ENCODE data around the gene IPO8. TPM values are rescaled to one million over a fixed set of nuclear protein-coding genes. Genes with fewer than 3 reads are reported as not detected.

The IPO8 gene
- total RNA-seq, 1 experiment from 2014 or later: 75.0 TPM

- BruUV-seq (replicated peaks): no TSS peak
- Histone ChIP-seq H3K9me2 (ENCODE audit: insufficient read depth) (no peaks in the 10 kb centered on the region), H3K4me2 (no peak overlapping the region), H3K27me3 (ENCODE audit: insufficient read depth, low read depth) (no peaks in the 10 kb centered on the region), H4K20me1 (ENCODE audit: insufficient read depth) (no peaks in the 10 kb centered on the region), H3K27ac (no peak overlapping the region), H3K9me3 (ENCODE audit: insufficient read depth, low read depth) (no peaks in the 10 kb centered on the region), H3K4me1 (replicated peaks; ENCODE audit: insufficient read depth) (no peaks in the 10 kb centered on the region), H3K79me2 (ENCODE audit: low read depth) (no peaks in the 10 kb centered on the region), H3K4me3 (no peak overlapping the region), H2AFZ (no peak overlapping the region), H3K36me3 (ENCODE audit: low read depth) (no peaks in the 10 kb centered on the region), H3F3A (ENCODE audit: insufficient read depth, low read depth) (no peaks in the 10 kb centered on the region)
- TF ChIP-seq EZH2 (IDR thresholded peaks at IDR 0.05; ENCODE audit: low read depth) (no peak), CTCF (conservative IDR thresholded peaks at IDR 0.05) (no peak)
- DNase-seq: no peak
- ChIA-PET POLR2A (ENCODE audit: unreplicated experiment) (no interaction called here), CTCF (no interaction called here)
- intact Hi-C loops (cut with micrococcal nuclease; ENCODE audit: unreplicated experiment): no loop called here
Observed at GRCh38 chr12:30701056-30701455, 5.4 kb upstream of the IPO8 start.

GRCh38 chr12:30700216-30700900 is 4.7 kb upstream of the IPO8 start:
- no peak overlapping the region for H3K27ac ChIP-seq
- no peak for TF ChIP-seq CTCF (conservative IDR thresholded peaks at IDR 0.05)
- TF ChIP-seq EZH2 (IDR thresholded peaks at IDR 0.05; ENCODE audit: low read depth): no peak
- no peaks in the 10 kb centered on the region for H3K4me1 ChIP-seq (replicated peaks; ENCODE audit: insufficient read depth)
- peaks cover 2% of the 10 kb centered on the region; the same call in 1 of the 2 replicates for H3K79me2 ChIP-seq (ENCODE audit: low read depth)
- CTCF ChIA-PET: no interaction called here
- H3K9me3 ChIP-seq (ENCODE audit: insufficient read depth, low read depth): no peaks in the 10 kb centered on the region
- H3K4me3 ChIP-seq: no peak overlapping the region
- H3K9me2 ChIP-seq (ENCODE audit: insufficient read depth): no peaks in the 10 kb centered on the region
- H4K20me1 ChIP-seq (ENCODE audit: insufficient read depth): no peaks in the 10 kb centered on the region
- no peak for DNase-seq
- no TSS peak for BruUV-seq (replicated peaks)
- H3K27me3 ChIP-seq (ENCODE audit: insufficient read depth, low read depth): no peaks in the 10 kb centered on the region
- intact Hi-C loops (cut with micrococcal nuclease; ENCODE audit: unreplicated experiment): no loop called here
- no peaks in the 10 kb centered on the region for H3K36me3 ChIP-seq (ENCODE audit: low read depth)
- no peaks in the 10 kb centered on the region for H3F3A ChIP-seq (ENCODE audit: insufficient read depth, low read depth)
- no peak overlapping the region for H3K4me2 ChIP-seq
- POLR2A ChIA-PET (ENCODE audit: unreplicated experiment): no interaction called here
- H2AFZ ChIP-seq: no peak overlapping the region

GRCh38 chr12:30698346-30698745 is 2.7 kb upstream of the IPO8 start:
- ChIA-PET POLR2A (ENCODE audit: unreplicated experiment) (no interaction called here), CTCF (no interaction called here)
- no peak overlapping the region for H2AFZ ChIP-seq
- H3K9me2 ChIP-seq (ENCODE audit: insufficient read depth): no peaks in the 10 kb centered on the region
- H3F3A ChIP-seq (ENCODE audit: insufficient read depth, low read depth): no peaks in the 10 kb centered on the region
- no peak overlapping the region for H3K4me3 ChIP-seq
- intact Hi-C loops (cut with micrococcal nuclease; ENCODE audit: unreplicated experiment): no loop called here
- no TSS peak for BruUV-seq (replicated peaks)
- no peak overlapping the region for H3K4me2 ChIP-seq
- no peaks in the 10 kb centered on the region for H3K27me3 ChIP-seq (ENCODE audit: insufficient read depth, low read depth)
- peaks cover 22% of the 10 kb centered on the region for H3K79me2 ChIP-seq (ENCODE audit: low read depth)
- peaks cover 14% of the 10 kb centered on the region for H3K4me1 ChIP-seq (replicated peaks; ENCODE audit: insufficient read depth)
- H3K9me3 ChIP-seq (ENCODE audit: insufficient read depth, low read depth): no peaks in the 10 kb centered on the region
- H3K27ac ChIP-seq: no peak overlapping the region
- H4K20me1 ChIP-seq (ENCODE audit: insufficient read depth): no peaks in the 10 kb centered on the region
- DNase-seq: no peak
- no peaks in the 10 kb centered on the region for H3K36me3 ChIP-seq (ENCODE audit: low read depth)
- TF ChIP-seq CTCF (conservative IDR thresholded peaks at IDR 0.05): no peak
- TF ChIP-seq EZH2 (IDR thresholded peaks at IDR 0.05; ENCODE audit: low read depth): no peak
